ENCODE results near the gene WDR62. TPM values are rescaled to one million over a fixed set of nuclear protein-coding genes. Genes with fewer than 3 reads are reported as not detected.

WDR62 gene
- total and polyA plus RNA-seq, 10 of the 15 experiments (the other 5 are each of a cell fraction or from before 2014, with no cell fraction given): 0.08 to 20.6 (median 10.9) TPM

GRCh38 chr19:36019061-36019670 lies 35.5 kb upstream of the WDR62 start:
- WGBS (ENCODE audit: insufficient coverage, insufficient replicate concordance, low lambda C conversion rate, missing lambda C conversion rate): 99% methylated on average over 20 of the region's 22 CpGs
- FAIRE-seq: no peak
- no peak overlapping the region for H3K27ac ChIP-seq (ENCODE audit: control insufficient read depth, insufficient read depth)
- H3K4me3 ChIP-seq: no peak overlapping the region
- in situ Hi-C loops (cut with MboI): no loop called here
- no peak overlapping the region for H3K9ac ChIP-seq (ENCODE audit: control insufficient read depth, insufficient read depth, low read length)
- ChIA-PET POLR2A (no interaction called here), SMC1A (ENCODE audit: uncharacterized antibody, unreplicated experiment) (no interaction called here), CTCF (no interaction called here), RAD21 (ENCODE audit: unreplicated experiment) (interaction anchor here (0.7 kb wide), 1 partner anchor 1033 kb away, joined by 3 read pairs; no protein-coding TSS in a partner anchor)
- no peak for DNase-seq (ENCODE audit: low read depth, low spot score)
- H3K4me2 ChIP-seq (ENCODE audit: control insufficient read depth, insufficient read depth): no peak overlapping the region
- no peak overlapping the region for H2AFZ ChIP-seq (ENCODE audit: control insufficient read depth, low read depth, low read length)
- H3K27me3 ChIP-seq (replicated peaks in 1 of 2; ENCODE audit: control insufficient read depth in 2 of 2, insufficient read depth in 2 of 2, low read length in 1 of 2): no peaks in the 10 kb centered on the region
- no TSS peak for BruUV-seq (replicated peaks)
- H3K79me2 ChIP-seq (ENCODE audit: control insufficient read depth, insufficient read depth, low read length): peaks cover 7% of the 10 kb centered on the region
- TF ChIP-seq IRF5 (IDR thresholded peaks at IDR 0.05; ENCODE audit: borderline replicate concordance): no peak
- no peak for TF ChIP-seq GATAD2B (conservative IDR thresholded peaks at IDR 0.05; ENCODE audit: low read depth)
- TF ChIP-seq ZBTB4 (CRISPR knock-in tag; IDR thresholded peaks at IDR 0.05): no peak
- no peak for TF ChIP-seq MAX (IDR thresholded peaks at IDR 0.05; ENCODE audit: low read depth, low read length)
- TF ChIP-seq MEF2B (IDR thresholded peaks at IDR 0.05; ENCODE audit: partially characterized antibody, poor library complexity, severe bottlenecking): no peak
- TF ChIP-seq SREBF1 (IDR thresholded peaks at IDR 0.05; ENCODE audit: low read length): no peak
- no peak for TF ChIP-seq RAD21 (IDR thresholded peaks at IDR 0.05; ENCODE audit: insufficient read depth, low read depth, low read length)
- TF ChIP-seq RFX5 (IDR thresholded peaks at IDR 0.05; ENCODE audit: low read depth, low read length): no peak
- TF ChIP-seq KDM1A (IDR thresholded peaks at IDR 0.05; ENCODE audit: borderline replicate concordance): no peak
- H3K36me3 ChIP-seq (ENCODE audit: control insufficient read depth in 2 of 2, insufficient read depth in 2 of 2, low read length in 1 of 2): peaks cover 0 to 5% of the 10 kb centered on the region in 2 experiments; a peak in 3 of 4 replicates
- no peaks in the 10 kb centered on the region for H3K4me1 ChIP-seq (ENCODE audit: control insufficient read depth, insufficient read depth, low read length)
- no peak for ATAC-seq
- no peaks in the 10 kb centered on the region for H3K9me3 ChIP-seq (replicated peaks; ENCODE audit: control insufficient read depth, insufficient read depth, low read length)
- H4K20me1 ChIP-seq (ENCODE audit: control insufficient read depth, insufficient read depth): no peaks in the 10 kb centered on the region
- intact Hi-C loops (cut with micrococcal nuclease; ENCODE audit: unreplicated experiment): no loop called here
